ENCODE data around the gene RBMS1.
A peak's percentile ranks its signal among the peaks of the same experiment; 100 is the strongest.

Gene RBMS1

GRCh38 chr2:160364364-160364763 lies 129.2 kb downstream of the RBMS1 start:
- no peak for FAIRE-seq

DNA sequence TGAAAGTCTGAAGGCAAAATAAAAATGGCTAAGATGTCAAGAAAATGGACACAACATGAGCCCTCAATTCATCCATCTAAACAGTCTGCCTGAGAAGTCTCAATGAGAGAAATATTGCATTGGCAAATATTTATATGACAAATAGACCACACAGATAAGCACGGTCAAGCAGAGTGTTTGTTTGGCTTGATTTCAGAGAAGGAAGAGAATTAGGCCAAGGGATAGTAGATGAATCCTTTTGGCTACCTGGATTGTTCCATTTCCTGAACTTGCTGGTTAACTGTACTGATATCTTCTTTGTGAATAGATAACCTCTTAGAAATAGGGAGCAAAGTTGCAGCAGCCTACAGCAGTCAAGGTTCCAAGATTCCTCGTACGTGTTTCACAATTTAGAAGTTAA lies 129.6 kb downstream of the RBMS1 start:
- DNase-seq (ENCODE audit: low spot score): no peak
- no peak for FAIRE-seq

More at GRCh38 chr2:160364364-160364763, 129.2 kb downstream of the RBMS1 start:
- DNase-seq (ENCODE audit: low spot score): no peak

DNA sequence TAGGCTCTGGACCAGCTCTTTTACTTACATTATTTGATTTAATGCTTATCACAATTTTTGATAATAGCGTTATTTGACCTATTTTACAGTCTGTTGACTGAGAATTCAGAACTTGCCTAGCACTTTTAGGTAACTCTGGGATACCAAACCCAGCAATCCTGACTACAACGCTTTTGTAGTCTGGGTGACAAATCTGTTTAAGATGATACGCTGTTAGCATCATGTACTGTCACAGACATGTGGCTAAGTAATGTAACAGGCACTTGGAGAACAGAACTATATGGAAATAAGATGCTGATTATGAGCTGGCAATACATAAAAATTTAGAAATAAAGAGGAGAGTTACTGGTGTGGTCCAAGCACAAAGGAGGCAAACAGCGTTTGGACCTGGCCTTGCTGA lies 130.6 kb downstream of the RBMS1 start:
- DNase-seq (ENCODE audit: low spot score) (no peak), FAIRE-seq (no peak)

DNA sequence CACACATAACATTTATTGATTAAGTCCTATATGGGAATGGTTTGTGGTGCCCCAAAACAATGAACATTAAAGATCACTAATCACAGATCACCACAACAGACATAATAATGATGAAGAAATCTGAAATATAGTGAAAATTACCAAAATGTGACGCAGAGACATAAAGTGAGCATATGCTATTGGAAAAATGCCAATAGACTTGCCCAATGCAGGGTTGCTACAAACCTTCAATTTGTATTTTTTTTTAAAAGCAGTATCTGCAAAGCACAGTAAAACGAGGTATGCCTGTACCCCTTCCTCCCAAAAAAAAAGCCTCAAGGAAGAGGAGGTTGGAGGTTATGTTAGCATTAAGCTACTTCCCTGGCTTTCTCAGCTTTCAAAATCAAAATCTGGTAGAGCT lies 131.1 kb downstream of the RBMS1 start:
- no peak for DNase-seq (ENCODE audit: low spot score)
- no peak for FAIRE-seq

GRCh38 chr2:160362018-160362417 lies 131.6 kb downstream of the RBMS1 start:
- no peak for DNase-seq (ENCODE audit: low spot score)
- FAIRE-seq: no peak

DNA sequence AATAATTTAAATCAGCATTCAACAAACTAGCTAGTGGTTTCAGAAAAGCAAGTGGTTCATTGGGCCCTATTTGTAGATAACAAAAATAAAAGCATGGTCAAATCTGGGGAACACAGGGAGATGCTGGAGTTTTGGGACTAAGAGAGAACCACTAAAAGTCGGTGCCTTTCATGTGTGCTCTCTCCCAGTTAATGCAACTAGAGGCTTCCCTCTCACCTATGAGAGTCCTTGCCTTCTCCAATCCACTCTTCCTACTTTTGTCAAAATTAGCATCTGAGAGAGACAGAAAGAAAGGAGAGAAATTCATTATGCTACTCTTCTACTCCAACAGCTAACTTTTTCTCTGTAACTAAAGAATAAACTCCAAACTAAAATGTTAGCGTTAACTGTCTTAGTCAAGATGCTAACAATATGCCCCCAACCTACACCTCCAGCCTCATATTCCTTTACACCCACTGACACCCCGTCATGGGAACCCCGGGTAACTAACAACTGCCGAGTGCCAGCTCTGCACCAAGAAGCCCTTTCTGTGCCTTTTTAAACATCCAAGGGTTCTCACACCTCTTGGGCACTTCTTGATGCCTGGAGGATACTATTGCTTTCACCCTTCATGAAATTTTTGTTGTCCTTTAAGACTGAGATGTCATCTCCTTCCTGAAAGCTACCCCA lies 133.4 kb downstream of the RBMS1 start:
- FAIRE-seq (no peak), DNase-seq (ENCODE audit: low spot score) (no peak)

GRCh38 chr2:160358046-160358445 lies 135.6 kb downstream of the RBMS1 start:
- DNase-seq (ENCODE audit: low spot score) (peak; percentile 23), FAIRE-seq (no peak)

GRCh38 chr2:160356485-160356884 lies 137.1 kb downstream of the RBMS1 start:
- DNase-seq (ENCODE audit: low spot score) (no peak), FAIRE-seq (no peak)

DNA sequence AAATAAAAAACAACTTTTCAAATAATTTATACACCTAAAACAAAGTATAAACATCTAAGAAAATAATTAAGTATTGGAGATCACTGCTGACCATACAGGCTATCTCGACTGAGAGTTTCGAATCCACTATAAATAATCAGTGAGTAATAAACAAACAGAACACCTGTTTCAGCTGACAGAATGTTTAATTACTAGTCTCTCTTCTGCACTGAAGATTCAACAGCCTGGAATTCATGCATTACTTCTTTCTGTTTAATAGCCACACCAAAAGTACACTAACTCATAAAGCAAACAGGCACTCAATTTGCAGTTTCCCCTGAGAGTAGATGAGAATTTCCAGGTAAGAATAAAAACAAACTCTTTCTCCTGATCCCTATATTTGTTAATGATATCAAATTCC lies 138.5 kb downstream of the RBMS1 start:
- FAIRE-seq (no peak), DNase-seq (ENCODE audit: low spot score) (no peak)

GRCh38 chr2:160354677-160355076 lies 138.9 kb downstream of the RBMS1 start:
- no peak for FAIRE-seq
- no peak for DNase-seq (ENCODE audit: low spot score)

DNA sequence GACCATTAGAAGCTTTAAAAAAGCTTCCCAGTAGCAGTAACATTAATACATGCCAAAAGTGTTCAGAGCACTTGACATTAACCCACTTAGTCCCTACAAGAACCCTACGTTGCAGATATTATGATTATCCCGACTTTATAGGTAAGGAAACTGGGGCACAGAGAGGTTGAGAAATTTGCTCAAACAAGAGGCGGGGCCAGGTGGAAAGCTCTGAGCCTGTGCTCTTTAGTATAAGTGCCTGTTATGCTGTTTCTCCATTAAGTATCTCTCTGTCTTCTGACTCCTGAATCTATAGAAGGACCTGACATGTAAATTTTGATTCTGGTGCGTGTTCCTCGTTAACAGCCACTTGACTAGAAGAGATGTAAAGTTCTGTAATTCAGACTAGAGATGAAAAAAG lies 139.8 kb downstream of the RBMS1 start:
- no peak for FAIRE-seq

GRCh38 chr2:160353166-160353565 lies 140.4 kb downstream of the RBMS1 start:
- FAIRE-seq (peak; percentile 47), DNase-seq (ENCODE audit: low spot score) (no peak)

More for the DNA sequence above, 139.8 kb downstream of the RBMS1 start:
- DNase-seq (ENCODE audit: low spot score): no peak

- FAIRE-seq: peak; percentile 21
- DNase-seq (ENCODE audit: low spot score): peak; percentile 39
These were observed 141.1 kb downstream of the RBMS1 start for GRCh38 chr2:160352500-160352899.

DNA sequence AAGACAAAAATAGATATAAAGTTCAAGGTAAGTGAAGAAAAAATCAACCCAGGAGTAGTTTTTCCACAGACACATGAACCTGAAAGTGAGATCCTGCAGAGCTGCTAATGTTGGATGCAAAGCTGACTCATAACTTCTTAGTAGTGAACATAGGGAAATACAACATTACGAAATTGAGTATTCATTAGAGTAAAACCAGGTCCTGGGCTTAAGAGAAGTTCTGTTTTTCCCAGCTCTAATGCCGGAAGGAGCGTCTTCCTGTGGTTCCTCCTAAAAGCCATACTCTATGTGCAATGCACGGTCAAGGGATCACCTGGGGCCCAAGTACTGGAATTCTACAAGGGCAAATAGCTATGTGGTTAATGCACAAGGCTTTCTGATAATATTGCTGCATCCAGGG lies 141.7 kb downstream of the RBMS1 start:
- DNase-seq (ENCODE audit: low spot score): peak; percentile 67
- FAIRE-seq: peak; percentile 87

- FAIRE-seq (no peak), DNase-seq (ENCODE audit: low spot score) (no peak)
These were observed 144.3 kb downstream of the RBMS1 start for GRCh38 chr2:160349306-160349705.

GRCh38 chr2:160347269-160347863 lies 146.2 kb downstream of the RBMS1 start:
- DNase-seq (ENCODE audit: low spot score): no peak

DNA sequence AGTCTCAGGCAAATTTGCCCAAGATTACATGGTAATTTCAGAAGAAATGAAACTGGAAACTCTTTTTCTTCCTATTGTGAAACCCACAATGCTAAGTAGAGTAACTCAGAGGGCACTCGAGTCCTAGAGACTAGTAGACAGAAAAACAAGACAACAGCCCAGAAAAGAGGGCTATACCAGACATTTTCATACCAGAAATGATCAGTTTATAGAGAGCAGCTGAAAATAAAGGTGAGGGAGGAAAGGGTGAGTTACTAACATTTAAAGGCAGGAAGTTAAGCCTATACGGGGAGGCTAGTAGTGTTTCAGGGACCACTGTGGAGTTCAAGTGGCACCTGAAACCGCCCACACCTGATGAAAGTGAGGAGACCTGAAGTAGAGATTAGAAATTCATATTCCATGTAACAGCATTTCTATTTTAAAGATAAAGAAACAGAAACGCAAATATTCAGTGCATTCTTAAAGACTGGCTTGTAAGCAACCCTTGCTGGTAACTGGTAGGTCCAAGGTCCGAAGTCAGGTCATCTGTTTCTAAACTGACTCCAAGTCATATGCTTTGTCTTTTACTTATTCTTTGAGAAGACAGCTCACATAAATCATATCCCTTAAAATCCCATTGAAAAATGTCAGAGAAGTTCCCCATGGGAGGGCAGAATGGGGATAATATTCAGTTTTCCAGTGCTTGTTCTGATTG lies 148.4 kb downstream of the RBMS1 start:
- no peak for FAIRE-seq

More at GRCh38 chr2:160347269-160347863, 146.2 kb downstream of the RBMS1 start:
- no peak for FAIRE-seq

GRCh38 chr2:160343404-160343803 lies 150.2 kb downstream of the RBMS1 start:
- FAIRE-seq (peak; percentile 51), DNase-seq (ENCODE audit: low spot score) (no peak)

More for the DNA sequence above, 148.4 kb downstream of the RBMS1 start:
- DNase-seq (ENCODE audit: low spot score): no peak

- FAIRE-seq (no peak), DNase-seq (ENCODE audit: low spot score) (no peak)
These were observed 153.9 kb downstream of the RBMS1 start for GRCh38 chr2:160339726-160340125.

- DNase-seq (ENCODE audit: low spot score) (no peak), FAIRE-seq (no peak)
These were observed 154.5 kb downstream of the RBMS1 start for GRCh38 chr2:160338901-160339685.

DNA sequence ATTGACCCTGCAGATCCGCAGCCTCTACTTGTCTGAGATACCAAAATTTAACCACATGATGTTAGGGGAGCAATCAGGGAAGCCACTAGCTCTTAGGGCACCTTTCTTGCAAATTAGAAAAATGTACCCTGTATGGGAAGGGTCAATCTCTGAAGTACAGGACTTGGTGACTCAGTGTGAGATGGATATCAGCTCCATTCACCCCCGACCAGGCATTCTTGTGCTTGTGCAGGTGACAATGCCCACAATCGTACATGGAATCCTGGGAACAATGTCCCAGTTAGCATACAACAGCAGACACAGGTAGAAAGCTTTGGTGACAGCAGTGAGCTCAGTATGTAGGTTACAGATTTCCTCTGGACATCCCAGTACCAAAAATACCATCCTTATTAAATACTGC lies 155.9 kb downstream of the RBMS1 start:
- DNase-seq (ENCODE audit: low spot score): no peak

GRCh38 chr2:160336635-160337034 lies 157.0 kb downstream of the RBMS1 start:
- no peak for DNase-seq (ENCODE audit: low spot score)
- FAIRE-seq: no peak

More for the DNA sequence above, 155.9 kb downstream of the RBMS1 start:
- no peak for FAIRE-seq

Measured in RCC 7860 (cell line).